HepG2 (cell line): Measurements from ENCODE around the gene ITGA7. TPM values are rescaled to one million over a fixed set of nuclear protein-coding genes. Genes with fewer than 3 reads are reported as not detected.

Experiments used
- ATAC-seq: fragments of 200-7000 bp; cut with Tn5 transposase; 3 replicates; pipeline ENCODE4 v1.9.1; 2020; ENCODE audit warnings: mild to moderate bottlenecking, moderate library complexity
- BruUV-seq: library from RNA; stranded (reverse); fragments of 400-500 nt; replicated peaks from 2 replicates; lab custom pipeline; 2021; lab: Mats Ljungman, UMichigan
- CTCF ChIA-PET: fragments of 300-600 bp; formaldehyde crosslinking; extraction: SDS; loops from one replicate; lab custom pipeline; 2021; ENCODE audit warnings: low total read pairs, inconsistent platforms, low intra/inter-chr PET ratio; lab: Yijun Ruan, JAX
- POLR2A ChIA-PET: fragments of 350-600 bp; sonication (Branson Sonifier 250); formaldehyde crosslinking; loops from one replicate; lab custom pipeline; 2020; ENCODE audit warnings: antibody characterized with exemption, inconsistent platforms; lab: Yijun Ruan, JAX
- DNase-seq: peaks from one replicate; pipeline ENCODE4 v3.0.0-alpha.2; 2015; ENCODE audit warnings: low spot score
- FAIRE-seq: peaks from 3 replicates; lab custom pipeline; 2011; peaks lifted over from hg19 to GRCh38; lab: Jason Lieb, UNC
- H2AFZ ChIP-seq: one replicate; pipeline ENCODE4 v1.6.1; 2011; ENCODE audit warnings: low read length, inconsistent platforms
- H3K27ac ChIP-seq: fragments of 300-600 bp; 3 replicates; pipeline ENCODE4 v1.8.0; 2011; ENCODE audit warnings: mixed run types, mild to moderate bottlenecking, mixed read lengths, low read length, inconsistent platforms; ENCODE audit not compliant: insufficient read depth; ENCODE audit errors: extremely low read length
- H3K27me3 ChIP-seq, 2 experiments: fragments of 200-600 bp in 1 of 2; 2 replicates in 1 of 2; 3 replicates in 1 of 2; pipeline versions ENCODE4 v1.6.0 to v1.8.0; 2011; ENCODE audit warnings: low read length in 2 of 2, mild to moderate bottlenecking in 2 of 2, moderate library complexity in 2 of 2, inconsistent platforms in 1 of 2; ENCODE audit not compliant: insufficient read depth in 2 of 2, control insufficient read depth in 1 of 2
- H3K36me3 ChIP-seq, 2 experiments: fragments of 200-600 bp in 1 of 2; replicated peaks in 1 of 2; 2 replicates in 1 of 2; 3 replicates in 1 of 2; pipeline versions ENCODE4 v1.5.1 to v1.8.0; 2011; ENCODE audit warnings: low read length in 2 of 2, inconsistent platforms in 1 of 2; ENCODE audit not compliant: insufficient read depth in 2 of 2, control insufficient read depth in 1 of 2
- H3K4me1 ChIP-seq: 2 replicates; pipeline ENCODE4 v1.5.1; 2012; ENCODE audit warnings: low read length, inconsistent platforms; ENCODE audit not compliant: insufficient read depth
- H3K4me2 ChIP-seq: 2 replicates; pipeline ENCODE4 v1.6.0; 2011; ENCODE audit warnings: low read depth, low read length, inconsistent platforms
- H3K4me3 ChIP-seq, 3 experiments: fragments of 200-600 bp in 1 of 3; sonication (generic), shearing (Covaris generic) in 1 of 3; replicated peaks in 1 of 3; 2 replicates each; pipeline ENCODE4 v1.5.1; 2011 to 2016; ENCODE audit warnings: low read length in 3 of 3, inconsistent platforms in 2 of 3, low read depth in 2 of 3, mild to moderate bottlenecking in 2 of 3, control low read depth in 1 of 3, mixed read lengths in 1 of 3; ENCODE audit not compliant: insufficient read depth in 1 of 3
- H3K79me2 ChIP-seq: one replicate; pipeline ENCODE4 v1.6.1; 2011; ENCODE audit warnings: low read length, inconsistent platforms; ENCODE audit not compliant: insufficient read depth
- H3K9ac ChIP-seq: 2 replicates; pipeline ENCODE4 v1.6.0; 2011; ENCODE audit warnings: mild to moderate bottlenecking, low read depth, low read length, inconsistent platforms; ENCODE audit not compliant: insufficient read depth
- H3K9me3 ChIP-seq: 2 replicates; pipeline ENCODE4 v1.5.1; 2012; ENCODE audit warnings: mild to moderate bottlenecking, low read length
- H4K20me1 ChIP-seq: 2 replicates; pipeline ENCODE4 v1.6.0; 2011; ENCODE audit warnings: inconsistent platforms, mild to moderate bottlenecking, low read length, moderate library complexity; ENCODE audit not compliant: insufficient read depth
- FOXO4 ChIP-seq: sonication (generic); formaldehyde crosslinking; conservative IDR thresholded peaks from 2 replicates; pipeline ENCODE4 v1.8.1; 2023; ENCODE audit warnings: missing genetic modification reagents
- HCFC1 ChIP-seq: fragments of 150-350 bp; IDR thresholded peaks from 2 replicates; pipeline ENCODE4 v1.6.1; 2014; ENCODE audit warnings: low read depth, low read length
- ZNF225 ChIP-seq: sonication (generic); formaldehyde crosslinking; IDR thresholded peaks from 2 replicates; pipeline ENCODE4 v1.4.0; 2020; ENCODE audit warnings: mild to moderate bottlenecking, missing genetic modification reagents
- ZUFSP ChIP-seq: sonication (generic); formaldehyde crosslinking; IDR thresholded peaks from 2 replicates; pipeline ENCODE4 v1.9.0; 2021; ENCODE audit warnings: missing genetic modification reagents, mild to moderate bottlenecking, borderline replicate concordance
- WGBS: methylation state at CpG from one replicate; pipeline ENCODE4 v1.1.6; 2017; ENCODE audit warnings: low lambda C conversion rate; 5-methylcytosine and 5-hydroxymethylcytosine counted together
- in situ Hi-C: cut with HindIII; loops from 2 replicates; pipeline ENCODE4 v1.10.0; 2017; ENCODE audit warnings: low pct_unique_long_range_greater_than_20kb; ENCODE audit not compliant: extremely low pct_ligation_motif_present
- intact Hi-C: fragments of 100-400 bp; cut with micrococcal nuclease; formaldehyde crosslinking; loops from one replicate; pipeline ENCODE4 v1.10.0; 2022; ENCODE audit not compliant: unreplicated experiment
- polyA plus RNA-seq, 8 experiments: library from polyadenylated mRNA; depleted of rRNA in 3 of 8; stranded (reverse) in 7 of 8; unstranded in 1 of 8; fragments of >200 nt; fragmentation: Illumina TruSeq in 4 of 8; extraction: Trizol in 4 of 8; gene quantifications; 2 replicates each; pipeline versions ENCODE4 v1.2.1 to v1.2.3, GENCODE V29; 2011 to 2016; ENCODE audit warnings: low read depth in 4 of 8, missing spikeins in 1 of 8, mixed read lengths in 1 of 8; ENCODE audit not compliant: insufficient read depth in 1 of 8
- total RNA-seq, 5 experiments: library from RNA; depleted of rRNA; stranded (reverse); fragments of >200 nt; fragmentation: Illumina TruSeq; extraction: Trizol; gene quantifications; 2 replicates each; pipeline ENCODE4 v1.2.3, GENCODE V29; 2016; ENCODE audit warnings: low read depth in 1 of 5
- TF ChIP-seq, protein P1 (sequence below): sonication (generic); formaldehyde crosslinking; IDR thresholded peaks from 2 replicates; pipeline ENCODE4 v1.8.1; 2022; ENCODE audit warnings: low read depth, mild to moderate bottlenecking, missing genetic modification reagents

ITGA7 gene
- total and polyA plus RNA-seq, 2 of the 13 experiments (the other 11 are each of a cell fraction or from before 2014, with no cell fraction given) = 0.65 to 0.75 TPM

DNA sequence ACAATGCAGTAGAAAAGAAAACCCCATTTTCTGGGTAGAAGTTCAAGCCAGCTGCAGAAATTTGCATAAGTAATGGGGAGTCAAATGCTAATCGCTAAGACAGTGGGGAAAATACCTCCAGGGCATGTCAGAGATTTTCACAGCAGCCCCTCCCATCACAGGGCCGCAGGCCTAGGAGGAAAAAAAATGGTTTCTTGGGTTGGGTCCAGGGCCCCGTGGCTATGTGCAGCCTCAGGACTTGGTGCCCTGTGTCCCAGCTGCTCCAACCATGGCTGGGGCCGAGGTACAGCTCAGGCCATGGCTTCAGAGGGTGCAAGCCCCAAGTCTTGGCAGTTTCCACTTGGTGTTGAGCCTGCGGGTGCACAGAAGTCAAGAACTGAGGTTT is 56.4 kb downstream of the ITGA7 start:
- BruUV-seq = no TSS peak
- TF ChIP-seq ZUFSP = no peak
- no peak for TF ChIP-seq FOXO4 (CRISPR knock-in tag)
- TF ChIP-seq, protein P1, sequence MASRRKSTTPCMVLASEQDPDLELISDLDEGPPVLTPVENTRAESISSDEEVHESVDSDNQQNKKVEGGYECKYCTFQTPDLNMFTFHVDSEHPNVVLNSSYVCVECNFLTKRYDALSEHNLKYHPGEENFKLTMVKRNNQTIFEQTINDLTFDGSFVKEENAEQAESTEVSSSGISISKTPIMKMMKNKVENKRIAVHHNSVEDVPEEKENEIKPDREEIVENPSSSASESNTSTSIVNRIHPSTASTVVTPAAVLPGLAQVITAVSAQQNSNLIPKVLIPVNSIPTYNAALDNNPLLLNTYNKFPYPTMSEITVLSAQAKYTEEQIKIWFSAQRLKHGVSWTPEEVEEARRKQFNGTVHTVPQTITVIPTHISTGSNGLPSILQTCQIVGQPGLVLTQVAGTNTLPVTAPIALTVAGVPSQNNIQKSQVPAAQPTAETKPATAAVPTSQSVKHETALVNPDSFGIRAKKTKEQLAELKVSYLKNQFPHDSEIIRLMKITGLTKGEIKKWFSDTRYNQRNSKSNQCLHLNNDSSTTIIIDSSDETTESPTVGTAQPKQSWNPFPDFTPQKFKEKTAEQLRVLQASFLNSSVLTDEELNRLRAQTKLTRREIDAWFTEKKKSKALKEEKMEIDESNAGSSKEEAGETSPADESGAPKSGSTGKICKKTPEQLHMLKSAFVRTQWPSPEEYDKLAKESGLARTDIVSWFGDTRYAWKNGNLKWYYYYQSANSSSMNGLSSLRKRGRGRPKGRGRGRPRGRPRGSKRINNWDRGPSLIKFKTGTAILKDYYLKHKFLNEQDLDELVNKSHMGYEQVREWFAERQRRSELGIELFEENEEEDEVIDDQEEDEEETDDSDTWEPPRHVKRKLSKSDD = no peak
- no peak for TF ChIP-seq HCFC1
- TF ChIP-seq ZNF225 (CRISPR knock-in tag) = no peak
- CTCF ChIA-PET = no interaction called here

More for the DNA sequence above, 56.4 kb downstream of the ITGA7 start:
- ATAC-seq (peak; percentile 63), FAIRE-seq (no peak), DNase-seq (no peak)
- POLR2A ChIA-PET = no interaction called here
- no peaks in the 10 kb centered on the region for H3K36me3 ChIP-seq
- H3K4me2 ChIP-seq = peak overlapping the region; percentile 55
- no peaks in the 10 kb centered on the region for H3K9me3 ChIP-seq
- no peak overlapping the region for H3K9ac ChIP-seq
- no peaks in the 10 kb centered on the region for H3K79me2 ChIP-seq
- WGBS = 22% methylated on average over 3 of the region's 5 CpGs
- no peak overlapping the region for H2AFZ ChIP-seq
- no peaks in the 10 kb centered on the region for H4K20me1 ChIP-seq
- no peak overlapping the region for H3K4me3 ChIP-seq
- no peak overlapping the region for H3K27ac ChIP-seq
- intact Hi-C loops (no loop called here), in situ Hi-C loops (no loop called here)
- peaks cover 28% of the 10 kb centered on the region for H3K4me1 ChIP-seq
- H3K27me3 ChIP-seq = no peaks in the 10 kb centered on the region
